Panc1 (cell line): ENCODE results near the gene GARIN1A. TPM values are rescaled to one million over a fixed set of nuclear protein-coding genes. Genes with fewer than 3 reads are reported as not detected.

ENCODE experiments used
- ATAC-seq: fragments of 200-7000 bp; cut with Tn5 transposase; 2 replicates; pipeline ENCODE4 v1.9.1; 2020; ENCODE audit warnings: mild to moderate bottlenecking, moderate library complexity
- BruUV-seq: library from RNA; stranded (reverse); fragments of 400-500 nt; replicated peaks from 2 replicates; lab custom pipeline; 2021; lab: Mats Ljungman, UMichigan
- CTCF ChIA-PET: fragments of 300-600 bp; sonication (Branson Sonifier 250); formaldehyde crosslinking; loops from one replicate; lab custom pipeline; 2022; ENCODE audit warnings: antibody characterized with exemption; lab: Charles Lee
- POLR2A ChIA-PET: fragments of 300-600 bp; sonication (Branson Sonifier 250); formaldehyde crosslinking; loops from one replicate; lab custom pipeline; 2022; ENCODE audit warnings: antibody characterized with exemption; lab: Charles Lee
- DNase-seq: peaks from one replicate; pipeline ENCODE4 v3.0.0-alpha.2; 2010; ENCODE audit warnings: low read depth, low spot score
- H3K27ac ChIP-seq: 2 replicates; pipeline ENCODE4 v1.5.1; 2011; ENCODE audit warnings: mild to moderate bottlenecking, low read length, inconsistent platforms
- H3K27me3 ChIP-seq: fragments of 200-500 bp; sonication (Bioruptor generic); 2 replicates; pipeline ENCODE4 v1.6.0; 2014; ENCODE audit warnings: low read length, inconsistent platforms; ENCODE audit not compliant: control insufficient read depth, insufficient read depth
- H3K36me3 ChIP-seq: fragments of 200-500 bp; sonication (Bioruptor generic); 2 replicates; pipeline ENCODE4 v1.5.1; 2014; ENCODE audit warnings: inconsistent platforms, mild to moderate bottlenecking, low read length, moderate library complexity; ENCODE audit not compliant: control insufficient read depth, insufficient read depth
- H3K4me1 ChIP-seq: 2 replicates; pipeline ENCODE4 v1.5.1; 2011; ENCODE audit warnings: inconsistent platforms, mild to moderate bottlenecking, low read length, moderate library complexity; ENCODE audit not compliant: control insufficient read depth, insufficient read depth
- H3K4me3 ChIP-seq, 2 experiments: 2 replicates each; pipeline ENCODE4 v1.5.1; 2011 to 2012; ENCODE audit warnings: low read depth in 2 of 2, low read length in 2 of 2, mild to moderate bottlenecking in 2 of 2, inconsistent platforms in 1 of 2, moderate library complexity in 1 of 2
- H3K9me3 ChIP-seq: fragments of 200-500 bp; sonication (Bioruptor generic); 2 replicates; pipeline ENCODE4 v1.5.1; 2014; ENCODE audit warnings: low read depth, mild to moderate bottlenecking, inconsistent platforms, low read length, moderate library complexity; ENCODE audit not compliant: control insufficient read depth, insufficient read depth
- POLR2AphosphoS5 ChIP-seq: IDR thresholded peaks from 2 replicates; pipeline ENCODE4 v1.6.1; 2012; ENCODE audit warnings: mild to moderate bottlenecking, low read depth, low read length, moderate library complexity
- REST ChIP-seq, 2 experiments: IDR thresholded peaks; 2 replicates each; pipeline ENCODE4 v1.6.1; 2011 to 2012; ENCODE audit warnings: low read depth in 2 of 2, control low read depth in 1 of 2, low read length in 1 of 2, mild to moderate bottlenecking in 1 of 2, moderate library complexity in 1 of 2; ENCODE audit not compliant: insufficient read depth in 1 of 2
- SIN3A ChIP-seq: IDR thresholded peaks from 2 replicates; pipeline ENCODE4 v1.6.1; 2012; ENCODE audit warnings: low read depth, mild to moderate bottlenecking, low read length, moderate library complexity, borderline replicate concordance; ENCODE audit not compliant: insufficient read depth
- TCF7L2 ChIP-seq: IDR thresholded peaks from 2 replicates; pipeline ENCODE4 v1.6.1; 2011; ENCODE audit warnings: mild to moderate bottlenecking, low read depth, low read length, inconsistent platforms
- in situ Hi-C: cut with HindIII; loops from 2 replicates; pipeline ENCODE4 v1.10.0; 2016; ENCODE audit warnings: low sequenced_read_pairs, low pct_unique_long_range_greater_than_20kb
- intact Hi-C: fragments of 100-400 bp; cut with micrococcal nuclease; formaldehyde crosslinking; loops from one replicate; pipeline ENCODE4 v1.10.0; 2022; ENCODE audit not compliant: unreplicated experiment
- total RNA-seq: library from RNA; stranded (reverse); gene quantifications from one replicate; pipeline ENCODE4 v1.2.1, GENCODE V29; 2021; ENCODE audit not compliant: unreplicated experiment
- TF ChIP-seq, protein P1 (sequence below): fragments of 450-650 bp; IDR thresholded peaks from 2 replicates; pipeline ENCODE4 v1.5.1; 2017; ENCODE audit warnings: mild to moderate bottlenecking

GARIN1A gene
- total RNA-seq, 1 experiment from 2014 or later = 1.2 TPM

DNA sequence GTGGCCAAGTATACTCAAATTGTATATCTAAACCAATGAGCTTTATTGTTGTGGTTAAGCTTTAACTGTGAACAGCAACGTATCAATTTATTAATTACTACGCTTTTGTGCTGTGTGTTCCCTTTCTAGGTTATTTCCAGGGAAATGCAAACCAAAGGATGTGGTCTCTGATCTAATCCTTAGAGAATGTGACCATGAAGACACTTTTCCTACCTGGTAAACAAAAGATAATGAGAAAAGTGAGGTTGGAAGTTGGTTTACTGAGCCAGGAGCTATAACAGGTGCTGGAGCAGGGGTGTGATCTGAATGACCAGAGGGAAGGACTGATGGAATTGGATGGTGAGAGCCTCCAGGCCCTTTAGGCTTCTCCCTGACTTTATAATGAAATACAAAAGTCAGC, 41.7 kb downstream of the GARIN1A start:
- no peaks in the 10 kb centered on the region for H3K27me3 ChIP-seq
- ChIA-PET POLR2A (no interaction called here), CTCF (no interaction called here)
- H3K9me3 ChIP-seq = no peaks in the 10 kb centered on the region; the same call in 1 of the 2 replicates
- no peak for TF ChIP-seq TCF7L2
- TF ChIP-seq, protein P1, sequence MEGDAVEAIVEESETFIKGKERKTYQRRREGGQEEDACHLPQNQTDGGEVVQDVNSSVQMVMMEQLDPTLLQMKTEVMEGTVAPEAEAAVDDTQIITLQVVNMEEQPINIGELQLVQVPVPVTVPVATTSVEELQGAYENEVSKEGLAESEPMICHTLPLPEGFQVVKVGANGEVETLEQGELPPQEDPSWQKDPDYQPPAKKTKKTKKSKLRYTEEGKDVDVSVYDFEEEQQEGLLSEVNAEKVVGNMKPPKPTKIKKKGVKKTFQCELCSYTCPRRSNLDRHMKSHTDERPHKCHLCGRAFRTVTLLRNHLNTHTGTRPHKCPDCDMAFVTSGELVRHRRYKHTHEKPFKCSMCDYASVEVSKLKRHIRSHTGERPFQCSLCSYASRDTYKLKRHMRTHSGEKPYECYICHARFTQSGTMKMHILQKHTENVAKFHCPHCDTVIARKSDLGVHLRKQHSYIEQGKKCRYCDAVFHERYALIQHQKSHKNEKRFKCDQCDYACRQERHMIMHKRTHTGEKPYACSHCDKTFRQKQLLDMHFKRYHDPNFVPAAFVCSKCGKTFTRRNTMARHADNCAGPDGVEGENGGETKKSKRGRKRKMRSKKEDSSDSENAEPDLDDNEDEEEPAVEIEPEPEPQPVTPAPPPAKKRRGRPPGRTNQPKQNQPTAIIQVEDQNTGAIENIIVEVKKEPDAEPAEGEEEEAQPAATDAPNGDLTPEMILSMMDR = no peak
- no peak for TF ChIP-seq SIN3A
- TF ChIP-seq POLR2AphosphoS5 = no peak
- TF ChIP-seq REST (IDR thresholded peaks at IDR 0.05; ENCODE audit: insufficient read depth in 1 of 2, low read depth in 2 of 2, low read length in 1 of 2) = no peak
- H3K4me3 ChIP-seq = no peak overlapping the region
- H3K4me1 ChIP-seq = no peaks in the 10 kb centered on the region
- ATAC-seq = no peak
- H3K36me3 ChIP-seq = no peaks in the 10 kb centered on the region
- in situ Hi-C loops (no loop called here), intact Hi-C loops (no loop called here)
- no peak for DNase-seq
- no peak overlapping the region for H3K27ac ChIP-seq
- BruUV-seq = no TSS peak

DNA sequence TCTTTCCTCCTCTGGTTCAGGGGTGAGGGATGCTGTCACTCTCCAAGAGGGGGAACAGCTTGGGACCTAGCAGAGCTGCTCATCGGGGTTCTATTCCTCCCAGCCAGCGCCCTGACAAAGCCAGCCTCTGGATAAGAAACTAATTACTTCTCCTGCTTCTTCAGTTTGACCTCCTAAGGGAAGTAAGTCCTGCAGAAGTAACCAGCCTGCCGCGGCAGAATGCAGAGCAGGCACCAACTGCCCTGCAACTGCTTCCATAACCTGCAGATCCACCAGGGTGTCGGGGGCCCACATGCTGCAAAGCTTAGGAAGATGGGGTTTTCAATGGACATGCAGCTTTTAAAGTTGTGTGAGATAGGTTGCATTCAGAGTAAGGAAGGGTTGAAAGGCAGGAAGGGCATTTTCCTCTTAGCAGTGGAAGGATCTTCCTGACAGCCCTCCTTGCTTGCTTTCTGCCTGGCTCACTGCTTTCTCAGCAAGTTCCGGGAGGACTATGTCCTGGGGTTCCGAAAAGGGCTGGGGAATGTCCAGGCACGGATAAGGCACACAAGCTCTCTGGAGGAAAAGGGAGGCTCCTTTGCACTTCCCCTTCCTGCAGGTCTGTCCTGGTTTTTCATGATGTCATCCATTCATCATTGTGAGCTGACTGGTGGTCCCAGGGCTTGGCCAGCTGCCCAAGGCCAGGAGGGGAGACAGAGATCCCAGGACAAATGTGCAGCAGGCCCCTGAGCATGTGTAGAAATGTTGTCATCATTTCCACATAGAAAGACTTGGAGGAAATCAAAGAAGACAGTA, 42.8 kb downstream of the GARIN1A start:
- intact Hi-C loops = no loop called here
- no peaks in the 10 kb centered on the region for H3K4me1 ChIP-seq
- in situ Hi-C loops = no loop called here
- POLR2A ChIA-PET = no interaction called here
- TF ChIP-seq, protein P1 = no peak
- TF ChIP-seq SIN3A = no peak
- TF ChIP-seq POLR2AphosphoS5 = no peak
- TF ChIP-seq REST (IDR thresholded peaks at IDR 0.05; ENCODE audit: insufficient read depth in 1 of 2, low read depth in 2 of 2, low read length in 1 of 2) = no peak
- TF ChIP-seq TCF7L2 = no peak
- H3K27me3 ChIP-seq = no peaks in the 10 kb centered on the region
- DNase-seq (no peak), ATAC-seq (no peak)
- no peak overlapping the region for H3K27ac ChIP-seq
- no peaks in the 10 kb centered on the region; the same call in 1 of the 2 replicates for H3K9me3 ChIP-seq
- CTCF ChIA-PET = no interaction called here
- H3K4me3 ChIP-seq = no peak overlapping the region
- BruUV-seq = no TSS peak
- H3K36me3 ChIP-seq = no peaks in the 10 kb centered on the region
